ENCODE results near the gene P2RY4. TPM values are rescaled to one million over a fixed set of nuclear protein-coding genes. Genes with fewer than 3 reads are reported as not detected.

P2RY4 gene
- total and polyA plus RNA-seq, 2 of the 13 experiments (the other 11 are each of a cell fraction or from before 2014, with no cell fraction given), result 0.07 to 0.49 TPM

DNA sequence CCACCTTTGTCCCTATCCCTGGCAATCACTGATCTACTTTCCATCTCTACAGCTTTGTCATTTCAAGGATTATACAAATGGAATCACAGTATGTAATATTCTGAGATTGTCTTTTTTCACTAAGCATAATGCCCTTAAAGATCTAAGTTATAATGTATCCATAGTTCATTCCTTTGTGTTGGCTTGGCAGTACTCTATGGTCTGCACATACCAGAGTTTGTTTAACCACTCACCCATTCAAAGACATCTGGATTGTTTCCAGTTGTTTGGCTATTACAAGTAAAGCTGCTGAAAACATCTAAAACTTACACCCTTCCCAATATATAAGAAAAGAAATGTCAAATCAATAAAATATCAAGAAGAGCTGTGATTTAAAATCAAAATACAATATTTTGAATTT, 51.5 kb downstream of the P2RY4 start:
- ATAC-seq (no peak), FAIRE-seq (no peak), DNase-seq (ENCODE audit: low spot score) (no peak)
- no peaks in the 10 kb centered on the region for H3K4me1 ChIP-seq (ENCODE audit: insufficient read depth, low read length)
- TF ChIP-seq ZNF530 (CRISPR knock-in tag; IDR thresholded peaks at IDR 0.05; ENCODE audit: low read depth), result no peak
- no peak for TF ChIP-seq MED13 (CRISPR knock-in tag; IDR thresholded peaks at IDR 0.05)
- TF ChIP-seq ZNF891 (CRISPR knock-in tag; IDR thresholded peaks at IDR 0.05), result no peak
- no peak for TF ChIP-seq CBX5 (CRISPR knock-in tag; IDR thresholded peaks at IDR 0.05; ENCODE audit: borderline replicate concordance)
- no peak for TF ChIP-seq ZMAT3 (CRISPR knock-in tag; conservative IDR thresholded peaks at IDR 0.05)
- TF ChIP-seq RORA (CRISPR knock-in tag; IDR thresholded peaks at IDR 0.05), result no peak
- no peak overlapping the region for H3K9ac ChIP-seq (ENCODE audit: insufficient read depth, low read depth, low read length)
- H3K9me3 ChIP-seq (ENCODE audit: low read length), result no peaks in the 10 kb centered on the region
- H3K27me3 ChIP-seq (ENCODE audit: control insufficient read depth in 1 of 2, insufficient read depth in 2 of 2, low read length in 2 of 2), result no peaks in the 10 kb centered on the region; a peak in 1 of 5 replicates
- intact Hi-C loops (cut with micrococcal nuclease; ENCODE audit: unreplicated experiment), result no loop called here
- H3K36me3 ChIP-seq (replicated peaks in 1 of 2; ENCODE audit: control insufficient read depth in 1 of 2, insufficient read depth in 2 of 2, low read length in 2 of 2), result no peaks in the 10 kb centered on the region
- no peaks in the 10 kb centered on the region for H4K20me1 ChIP-seq (ENCODE audit: insufficient read depth, low read length)
- no peak overlapping the region for H3K4me2 ChIP-seq (ENCODE audit: low read depth, low read length)
- H2AFZ ChIP-seq (ENCODE audit: low read length), result no peak overlapping the region
- H3K79me2 ChIP-seq (ENCODE audit: insufficient read depth, low read length), result no peaks in the 10 kb centered on the region
- POLR2A ChIA-PET, result no interaction called here
- CTCF ChIA-PET (ENCODE audit: low intra/inter-chr PET ratio, low total read pairs), result no interaction called here
- in situ Hi-C loops (cut with HindIII; ENCODE audit: extremely low pct_ligation_motif_present, low pct_unique_long_range_greater_than_20kb), result loop anchor here (10.0 kb wide), 1 partner anchor 56 kb away; the partner anchor contains the start of genes ARR3 and P2RY4
- H3K4me3 ChIP-seq (replicated peaks in 1 of 3; ENCODE audit: insufficient read depth in 1 of 3, low read depth in 2 of 3, low read length in 3 of 3), result no peak overlapping the region
- BruUV-seq (replicated peaks), result no TSS peak
- no peak overlapping the region for H3K27ac ChIP-seq (ENCODE audit: extremely low read length, insufficient read depth, low read length)

Small RNAs within 50 kb of the gene (small RNA-seq; reads per million reads assigned to genes)
- 0 reads per million in 3 experiments for gene RNA5SP507 (ENCODE audit: insufficient read depth in 2 of 3, insufficient read length in 3 of 3, low read depth in 2 of 3, low replicate concordance in 1 of 3)

Other genes starting within 250 kb of the P2RY4 start
- gene AWAT2, start 210.3 kb downstream of the P2RY4 start, total RNA-seq (2016; rRNA removed; fragmentation: Illumina TruSeq; extraction: Trizol), result not detected in 2 replicates
- not detected in 2 replicates for gene AWAT2, start 210.3 kb downstream of the P2RY4 start, polyA plus RNA-seq (2011; rRNA removed)
- not detected in 2 replicates for gene OTUD6A, start 197.7 kb downstream of the P2RY4 start, total RNA-seq (2016; rRNA removed; fragmentation: Illumina TruSeq; extraction: Trizol)
- not detected in 2 replicates for gene OTUD6A, start 197.7 kb downstream of the P2RY4 start, polyA plus RNA-seq (2011; rRNA removed)
- gene IGBP1, start 126.8 kb downstream of the P2RY4 start, total RNA-seq (2016; rRNA removed; fragmentation: Illumina TruSeq; extraction: Trizol), result 59.3 and 79.4 TPM in 2 replicates
- gene IGBP1, start 126.8 kb downstream of the P2RY4 start, polyA plus RNA-seq (2011; rRNA removed), result 81.2 and 103 TPM in 2 replicates
- gene DGAT2L6, start 82.7 kb downstream of the P2RY4 start, total RNA-seq (2016; rRNA removed; fragmentation: Illumina TruSeq; extraction: Trizol), result not detected in 2 replicates
- not detected in 2 replicates for gene DGAT2L6, start 82.7 kb downstream of the P2RY4 start, polyA plus RNA-seq (2011; rRNA removed)
- gene AWAT1, start 25.5 kb downstream of the P2RY4 start, total RNA-seq (2016; rRNA removed; fragmentation: Illumina TruSeq; extraction: Trizol), result not detected in 2 replicates
- not detected in 2 replicates for gene AWAT1, start 25.5 kb downstream of the P2RY4 start, polyA plus RNA-seq (2011; rRNA removed)
- gene ARR3, start 8.1 kb upstream of the P2RY4 start, total RNA-seq (2016; rRNA removed; fragmentation: Illumina TruSeq; extraction: Trizol), result not detected in 2 replicates
- not detected in 2 replicates for gene ARR3, start 8.1 kb upstream of the P2RY4 start, polyA plus RNA-seq (2011; rRNA removed)
- not detected in 2 replicates for gene RAB41, start 22.0 kb upstream of the P2RY4 start, total RNA-seq (2016; rRNA removed; fragmentation: Illumina TruSeq; extraction: Trizol)
- not detected in 2 replicates for gene RAB41, start 22.0 kb upstream of the P2RY4 start, polyA plus RNA-seq (2011; rRNA removed)
- 29.1 and 42.0 TPM in 2 replicates for gene PDZD11, start 29.7 kb upstream of the P2RY4 start, total RNA-seq (2016; rRNA removed; fragmentation: Illumina TruSeq; extraction: Trizol)
- gene PDZD11, start 29.7 kb upstream of the P2RY4 start, polyA plus RNA-seq (2011; rRNA removed), result 42.9 and 47.0 TPM in 2 replicates
- gene KIF4A, start 29.9 kb upstream of the P2RY4 start, total RNA-seq (2016; rRNA removed; fragmentation: Illumina TruSeq; extraction: Trizol), result 28.2 and 42.2 TPM in 2 replicates
- 5.6 and 9.4 TPM in 2 replicates for gene KIF4A, start 29.9 kb upstream of the P2RY4 start, polyA plus RNA-seq (2011; rRNA removed)
- gene GDPD2, start 163.1 kb upstream of the P2RY4 start, total RNA-seq (2016; rRNA removed; fragmentation: Illumina TruSeq; extraction: Trizol), result 0.04 TPM in 1 of 2 replicates, not detected in the other
- 0.08 TPM in 1 of 2 replicates, not detected in the other for gene GDPD2, start 163.1 kb upstream of the P2RY4 start, polyA plus RNA-seq (2011; rRNA removed)
- 19.4 and 27.2 TPM in 2 replicates for gene DLG3, start 184.6 kb upstream of the P2RY4 start, total RNA-seq (2016; rRNA removed; fragmentation: Illumina TruSeq; extraction: Trizol)
- 8.1 and 9.9 TPM in 2 replicates for gene DLG3, start 184.6 kb upstream of the P2RY4 start, polyA plus RNA-seq (2011; rRNA removed)

Data from HepG2 (cell line).